Memory B cell (primary cell): ENCODE measurements around the gene HOXA7.

ENCODE experiments used
- ATAC-seq: fragments of 150-1000 bp; cut with Tn5 transposase; 2 replicates; pipeline ENCODE4 v1.10.0; 2021; ENCODE audit warnings: low read depth, mild to moderate bottlenecking, moderate library complexity
- DNase-seq, 2 donors: peaks; one replicate each; pipeline ENCODE4 v3.0.0; 2022; ENCODE audit warnings: low spot score in 2 of 2
- H3K27ac Mint-ChIP-seq: one replicate; pipeline ENCODE4 v1.8.0; 2022; ENCODE audit warnings: mild to moderate bottlenecking, moderate library complexity, mixed read lengths
- H3K27me3 Mint-ChIP-seq: one replicate; pipeline ENCODE4 v1.8.0; 2022; ENCODE audit warnings: mixed read lengths
- H3K36me3 Mint-ChIP-seq: one replicate; pipeline ENCODE4 v1.8.0; 2022; ENCODE audit warnings: mild to moderate bottlenecking, mixed read lengths
- H3K4me1 Mint-ChIP-seq: one replicate; pipeline ENCODE4 v1.8.0; 2022; ENCODE audit warnings: mixed read lengths
- H3K4me3 Mint-ChIP-seq: one replicate; pipeline ENCODE4 v1.8.0; 2022; ENCODE audit warnings: mild to moderate bottlenecking, moderate library complexity, mixed read lengths
- H3K9me3 Mint-ChIP-seq: one replicate; pipeline ENCODE4 v1.8.0; 2022; ENCODE audit warnings: mixed read lengths

Gene HOXA7

GRCh38 chr7:27156508-27156898 is at the start of gene HOXA7:
TSS of gene HOXA7 (minus strand) at chr7:27156675. CDS start at chr7:27156545, 130 bp downstream.
- Mint-ChIP-seq H3K4me3 (peak within 1 kb of the TSS; percentile 3), H3K9me3 (peaks cover 1% of the 10 kb centered on the region), H3K4me1 (peaks cover 24% of the 10 kb centered on the region), H3K27me3 (peaks cover 47% of the 10 kb centered on the region), H3K36me3 (peaks cover 2% of the 10 kb centered on the region), H3K27ac (peak within 1 kb of the TSS; percentile 86)
- no peak for ATAC-seq
- DNase-seq: no peak

- no peak for DNase-seq
- H3K36me3 Mint-ChIP-seq: no peaks in the 10 kb centered on the region
- H3K4me3 Mint-ChIP-seq: no peak overlapping the region
- H3K4me1 Mint-ChIP-seq: peaks cover 13% of the 10 kb centered on the region
- H3K27me3 Mint-ChIP-seq: peaks cover 42% of the 10 kb centered on the region
- ATAC-seq: no peak
- H3K9me3 Mint-ChIP-seq: no peaks in the 10 kb centered on the region
- peak overlapping the region; percentile 68 for H3K27ac Mint-ChIP-seq
Observed at GRCh38 chr7:27205325-27206280, 49.1 kb upstream of the HOXA7 start.

- Mint-ChIP-seq H3K36me3 (no peaks in the 10 kb centered on the region), H3K27me3 (peaks cover 38% of the 10 kb centered on the region), H3K4me3 (no peak overlapping the region), H3K27ac (peak overlapping the region; percentile 68), H3K4me1 (peaks cover 17% of the 10 kb centered on the region), H3K9me3 (no peaks in the 10 kb centered on the region)
- ATAC-seq: no peak
- peak in 1 of 2 donors; percentile 22 for DNase-seq
Observed at GRCh38 chr7:27204851-27205322, 48.4 kb upstream of the HOXA7 start.

GRCh38 chr7:27203964-27204594 is 47.6 kb upstream of the HOXA7 start:
- peaks cover 18% of the 10 kb centered on the region for H3K4me1 Mint-ChIP-seq
- peak overlapping the region; percentile 24 for H3K27ac Mint-ChIP-seq
- no peaks in the 10 kb centered on the region for H3K36me3 Mint-ChIP-seq
- no peak for ATAC-seq
- H3K4me3 Mint-ChIP-seq: no peak overlapping the region
- DNase-seq: no peak
- H3K9me3 Mint-ChIP-seq: no peaks in the 10 kb centered on the region
- peaks cover 35% of the 10 kb centered on the region for H3K27me3 Mint-ChIP-seq

GRCh38 chr7:27203365-27203953 is 47.0 kb upstream of the HOXA7 start:
- no peak overlapping the region for H3K27ac Mint-ChIP-seq
- peaks cover 21% of the 10 kb centered on the region for H3K4me1 Mint-ChIP-seq
- H3K4me3 Mint-ChIP-seq: no peak overlapping the region
- ATAC-seq: no peak
- peaks cover 32% of the 10 kb centered on the region for H3K27me3 Mint-ChIP-seq
- H3K9me3 Mint-ChIP-seq: no peaks in the 10 kb centered on the region
- H3K36me3 Mint-ChIP-seq: no peaks in the 10 kb centered on the region
- no peak for DNase-seq

GRCh38 chr7:27202862-27203134 is 46.3 kb upstream of the HOXA7 start:
- Mint-ChIP-seq H3K27me3 (peaks cover 34% of the 10 kb centered on the region), H3K4me3 (no peak overlapping the region), H3K4me1 (peaks cover 21% of the 10 kb centered on the region), H3K36me3 (no peaks in the 10 kb centered on the region), H3K9me3 (peaks cover 2% of the 10 kb centered on the region), H3K27ac (no peak overlapping the region)
- DNase-seq (no peak), ATAC-seq (no peak)

- DNase-seq (peak in 1 of 2 donors; percentile 11), ATAC-seq (no peak)
- H3K27ac Mint-ChIP-seq: no peak overlapping the region
- H3K9me3 Mint-ChIP-seq: peaks cover 2% of the 10 kb centered on the region
- peak overlapping the region; percentile 8 for H3K4me3 Mint-ChIP-seq
- peaks cover 21% of the 10 kb centered on the region for H3K4me1 Mint-ChIP-seq
- H3K27me3 Mint-ChIP-seq: peaks cover 35% of the 10 kb centered on the region
- H3K36me3 Mint-ChIP-seq: no peaks in the 10 kb centered on the region
Observed at GRCh38 chr7:27202018-27202861, 45.8 kb upstream of the HOXA7 start.

- no peak overlapping the region for H3K27ac Mint-ChIP-seq
- no peaks in the 10 kb centered on the region for H3K36me3 Mint-ChIP-seq
- H3K27me3 Mint-ChIP-seq: peaks cover 37% of the 10 kb centered on the region
- peak overlapping the region; percentile 71 for H3K4me3 Mint-ChIP-seq
- ATAC-seq: no peak
- peaks cover 21% of the 10 kb centered on the region for H3K4me1 Mint-ChIP-seq
- peaks cover 2% of the 10 kb centered on the region for H3K9me3 Mint-ChIP-seq
- no peak for DNase-seq
Observed at GRCh38 chr7:27201580-27202017, 45.1 kb upstream of the HOXA7 start.

GRCh38 chr7:27200761-27201579 is 44.5 kb upstream of the HOXA7 start:
- Mint-ChIP-seq H3K4me1 (peaks cover 21% of the 10 kb centered on the region), H3K27me3 (peaks cover 36% of the 10 kb centered on the region), H3K9me3 (peaks cover 2% of the 10 kb centered on the region), H3K36me3 (no peaks in the 10 kb centered on the region), H3K4me3 (peak overlapping the region; percentile 71), H3K27ac (no peak overlapping the region)
- ATAC-seq (peak; percentile 67), DNase-seq (peak in 1 of 2 donors; percentile 26)

GRCh38 chr7:27199849-27200760 is 43.6 kb upstream of the HOXA7 start, which contains the start of gene HOXA13:
TSS of gene HOXA13 (minus strand) at chr7:27200091. CDS start at chr7:27200077, 14 bp downstream.
- DNase-seq: peak in 1 of 2 donors; percentile 32
- Mint-ChIP-seq H3K27me3 (peaks cover 34% of the 10 kb centered on the region), H3K4me3 (peak within 1 kb of the TSS; percentile 84), H3K27ac (peak within 1 kb of the TSS; percentile 79), H3K4me1 (peaks cover 21% of the 10 kb centered on the region), H3K36me3 (no peaks in the 10 kb centered on the region), H3K9me3 (peaks cover 2% of the 10 kb centered on the region)
- peak; percentile 53 for ATAC-seq

GRCh38 chr7:27198871-27199801 is 42.7 kb upstream of the HOXA7 start:
- Mint-ChIP-seq H3K9me3 (peaks cover 2% of the 10 kb centered on the region), H3K4me3 (peak overlapping the region; percentile 56), H3K36me3 (no peaks in the 10 kb centered on the region), H3K27ac (peak overlapping the region; percentile 79), H3K27me3 (peaks cover 35% of the 10 kb centered on the region), H3K4me1 (peaks cover 17% of the 10 kb centered on the region)
- ATAC-seq (no peak), DNase-seq (peak in 1 of 2 donors; percentile 39)
